HG03097 (cell line): ENCODE measurements around the gene PCDHA1.

Source experiments
- ATAC-seq: cut with Tn5 transposase; IDR thresholded peaks from one replicate; pipeline ENCODE4 v1.9.1; 2021; ENCODE audit not compliant: unreplicated experiment, low FRiP score

PCDHA1 gene

GRCh38 chr5:141032626-141033025, 246.7 kb downstream of the PCDHA1 start:
- ATAC-seq: no peak

DNA sequence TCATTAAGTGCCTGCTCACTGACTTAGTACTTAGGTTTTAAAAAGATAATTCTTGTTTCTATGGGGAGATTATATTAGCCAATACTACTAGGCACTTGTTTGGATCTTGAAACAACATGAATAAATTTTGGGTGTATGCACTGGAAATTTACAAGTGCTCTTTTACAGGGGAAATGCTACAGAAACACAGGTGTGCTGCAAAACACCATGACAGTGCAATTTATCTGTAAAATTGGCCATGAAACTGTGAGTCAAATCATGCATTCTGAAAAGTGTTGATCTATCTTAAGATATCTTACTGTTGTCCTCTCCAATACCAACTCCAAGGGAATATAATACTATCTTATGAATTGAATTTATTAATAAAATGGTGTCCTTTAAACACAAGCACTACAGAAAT, 253.1 kb downstream of the PCDHA1 start:
- ATAC-seq: no peak

DNA sequence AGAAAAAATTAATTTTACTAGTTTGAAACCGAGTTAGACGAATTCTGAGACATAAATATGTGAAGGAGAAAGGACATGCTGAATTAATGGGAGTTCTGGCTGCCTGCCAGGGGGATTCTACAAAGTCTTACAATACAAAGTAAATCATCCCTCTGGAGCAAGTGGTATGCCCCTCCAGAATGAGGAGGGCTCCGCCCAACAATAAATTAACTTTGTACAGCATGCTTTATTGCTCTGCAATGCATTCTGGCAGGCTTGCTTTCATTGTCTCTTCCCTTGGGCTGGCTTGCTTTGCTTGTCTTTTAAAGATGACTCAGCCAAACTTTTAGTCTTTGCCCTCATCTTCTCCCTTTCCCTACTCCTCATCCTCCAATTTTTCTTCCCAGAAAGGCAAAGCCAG, 253.6 kb downstream of the PCDHA1 start:
- no peak for ATAC-seq

DNA sequence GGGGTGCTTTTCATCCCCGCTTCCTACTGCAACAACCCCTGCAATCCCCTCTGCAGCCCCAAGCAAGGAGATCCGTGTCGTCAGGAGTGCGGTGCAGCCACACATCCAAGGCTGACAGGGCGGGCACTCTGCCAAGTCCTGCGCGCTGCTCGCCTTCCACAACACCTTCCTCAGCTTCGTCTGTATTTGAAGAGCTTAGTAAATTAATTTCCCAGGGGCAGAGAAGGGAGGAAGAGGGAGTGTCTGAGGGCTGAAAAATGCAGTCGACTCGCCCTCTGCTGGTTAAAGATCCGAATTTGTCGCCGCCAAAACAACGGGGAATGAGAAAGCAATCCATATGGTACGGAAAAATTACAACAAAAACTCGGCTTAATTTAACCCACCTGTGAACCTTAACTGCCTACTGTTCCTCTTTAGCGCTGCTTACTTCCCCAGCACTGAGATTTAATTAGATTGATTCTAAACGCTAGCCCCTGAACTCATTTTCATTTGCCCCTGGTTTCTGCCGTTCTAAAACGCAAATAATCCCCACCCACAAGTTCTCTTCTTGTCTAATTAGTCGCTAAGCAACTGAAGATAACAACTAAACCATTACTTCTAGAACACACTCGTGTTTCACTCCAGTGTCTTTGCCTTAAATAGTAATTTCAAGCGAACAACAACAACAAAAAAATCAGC, 254.3 kb downstream of the PCDHA1 start:
- no peak for ATAC-seq

DNA sequence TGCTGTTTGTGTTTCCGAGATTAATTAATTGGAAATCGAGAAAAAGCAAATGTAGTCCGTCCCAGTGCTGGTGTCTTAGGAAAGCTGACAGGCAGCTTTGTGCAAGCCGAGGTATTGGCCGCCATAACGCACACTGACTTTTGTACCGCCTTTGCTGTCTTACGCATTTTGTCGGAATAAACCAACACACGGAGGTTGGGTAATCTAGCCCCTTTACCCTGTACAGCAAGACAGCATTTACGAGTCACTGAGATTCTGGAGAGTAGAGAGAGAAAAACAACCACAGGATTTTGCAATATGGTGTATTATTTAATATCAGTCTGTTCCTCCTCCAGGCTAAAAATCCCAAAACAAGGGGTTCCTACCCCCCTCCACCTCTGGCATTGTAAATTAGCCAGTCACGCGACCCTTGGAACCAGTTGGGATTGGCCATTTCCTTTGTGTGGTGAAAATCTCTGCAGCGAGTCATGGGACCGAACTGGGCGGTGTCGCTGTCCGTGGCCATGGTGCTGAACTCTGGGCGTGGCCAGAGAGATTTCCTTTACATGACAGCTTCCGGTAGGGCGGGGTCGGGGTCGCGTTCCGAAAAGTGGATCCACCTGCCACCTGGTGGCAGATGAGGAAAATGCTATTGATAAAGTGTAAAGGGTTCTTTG, 255.0 kb downstream of the PCDHA1 start:
- ATAC-seq: no peak

GRCh38 chr5:141041427-141041785, 255.5 kb downstream of the PCDHA1 start:
- ATAC-seq: no peak

DNA sequence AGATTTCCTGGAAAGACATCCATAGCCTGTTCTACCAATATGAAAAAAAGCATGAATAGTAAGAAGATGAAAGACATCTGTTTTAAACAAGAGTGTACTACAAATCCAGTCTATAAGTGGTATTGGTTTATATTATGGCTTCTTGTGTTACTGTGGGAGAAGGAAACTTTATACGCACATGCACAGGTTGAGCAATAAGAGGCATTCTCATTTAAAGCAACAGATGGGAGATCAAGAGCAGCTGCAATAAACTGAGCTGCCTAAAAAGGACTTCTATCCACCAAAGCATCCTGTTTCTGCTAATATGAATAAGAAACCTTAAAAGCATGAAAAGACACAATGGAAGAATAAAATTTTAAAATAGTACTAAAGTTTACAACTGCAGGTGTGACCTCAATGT, 256.6 kb downstream of the PCDHA1 start:
- no peak for ATAC-seq

GRCh38 chr5:141050622-141051520, 264.9 kb downstream of the PCDHA1 start, which contains the start of gene PCDHB1:
Gene PCDHB1, plus strand, starts transcription at chr5:141051374. Its CDS starts 97 bp downstream, at chr5:141051471.
- ATAC-seq: no peak

DNA sequence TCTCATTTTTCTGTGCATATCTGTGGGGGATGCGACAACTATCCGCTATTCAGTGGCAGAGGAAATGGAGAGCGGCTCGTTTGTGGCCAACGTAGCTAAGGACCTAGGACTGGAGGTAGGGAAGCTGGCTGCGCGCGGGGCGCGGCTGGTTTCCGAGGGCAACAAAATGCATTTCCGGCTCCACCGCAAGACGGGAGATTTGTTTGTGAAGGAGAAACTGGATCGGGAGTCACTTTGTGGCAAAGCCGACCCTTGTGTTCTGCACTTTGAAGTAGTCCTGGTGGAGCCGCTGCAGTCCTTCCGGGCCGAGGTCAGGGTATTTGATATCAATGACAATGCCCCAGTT, 265.6 kb downstream of the PCDHA1 start:
- no peak for ATAC-seq
